Measurements from ENCODE around the gene ELF4.

GRCh38 chrX:130071611-130072344 is 38.5 kb downstream of the ELF4 start:
- no peak for TF ChIP-seq TAF1 (IDR thresholded peaks at IDR 0.05; ENCODE audit: borderline replicate concordance, low read depth, low read length)
- TF ChIP-seq POLR2AphosphoS5 (IDR thresholded peaks at IDR 0.05; ENCODE audit: low read depth, low read length), result no peak

Measured in GM12892 (cell line).